ENCODE measurements around the gene AKAP6.
"Not testable (repeated sequence)": the region's sequence is repeated elsewhere in the genome, so short reads cannot be mapped to it uniquely, and the experiment has no call there.

Gene AKAP6

GRCh38 chr14:32565256-32565655 is 236.2 kb downstream of the AKAP6 start:
- Histone ChIP-seq H3K9ac (ENCODE audit: low read depth, low read length) (no peak overlapping the region), H3K36me3 (ENCODE audit: insufficient read depth, low read length) (no peaks in the 10 kb centered on the region), H3K4me1 (ENCODE audit: insufficient read depth, low read length) (no peaks in the 10 kb centered on the region), H3K9me3 (ENCODE audit: control insufficient read depth, insufficient read depth, low read length) (no peaks in the 10 kb centered on the region)

DNA sequence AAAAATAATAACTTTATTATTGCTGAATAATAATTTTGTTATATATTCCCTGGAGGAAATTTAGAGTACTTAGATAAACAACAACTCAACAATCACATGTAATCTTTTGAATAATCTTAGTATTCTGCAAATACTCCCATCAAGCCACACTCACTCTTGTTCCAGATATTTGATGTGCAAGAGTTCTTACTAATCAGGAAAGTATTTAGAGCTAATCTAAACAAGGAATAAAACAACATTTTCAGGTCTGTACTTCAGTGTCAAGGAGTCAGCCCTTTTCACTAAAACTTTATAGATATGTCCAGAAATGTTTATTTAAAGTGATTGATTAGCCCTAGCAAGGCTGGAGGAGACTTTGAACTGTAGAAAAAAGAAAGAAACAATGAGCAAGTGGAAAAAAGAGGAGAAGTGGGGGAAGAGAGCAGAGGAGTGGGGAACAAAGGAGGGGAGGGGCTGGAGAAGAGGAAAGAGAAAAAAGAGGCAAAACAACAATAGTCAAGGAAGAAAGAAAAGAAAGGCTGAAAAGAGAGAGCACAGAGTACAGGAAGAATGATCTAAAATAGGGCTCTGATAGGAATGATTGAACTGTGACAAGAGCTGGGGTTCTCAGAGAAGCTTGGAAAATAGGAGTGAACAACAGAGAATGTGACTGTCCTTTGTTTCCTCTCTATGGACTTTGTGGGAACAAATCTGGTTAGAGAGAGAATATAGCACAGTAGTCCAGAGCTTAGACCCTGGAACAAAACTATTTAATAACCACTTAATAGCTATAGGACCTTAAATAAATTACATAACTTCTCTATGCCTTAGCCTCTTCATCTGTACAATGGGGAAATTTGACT is 238.7 kb downstream of the AKAP6 start:
- Histone ChIP-seq H3K36me3 (ENCODE audit: insufficient read depth, low read length) (no peaks in the 10 kb centered on the region), H3K9ac (ENCODE audit: low read depth, low read length) (no peak overlapping the region), H3K9me3 (ENCODE audit: control insufficient read depth, insufficient read depth, low read length) (no peaks in the 10 kb centered on the region), H3K4me1 (ENCODE audit: insufficient read depth, low read length) (no peaks in the 10 kb centered on the region)

DNA sequence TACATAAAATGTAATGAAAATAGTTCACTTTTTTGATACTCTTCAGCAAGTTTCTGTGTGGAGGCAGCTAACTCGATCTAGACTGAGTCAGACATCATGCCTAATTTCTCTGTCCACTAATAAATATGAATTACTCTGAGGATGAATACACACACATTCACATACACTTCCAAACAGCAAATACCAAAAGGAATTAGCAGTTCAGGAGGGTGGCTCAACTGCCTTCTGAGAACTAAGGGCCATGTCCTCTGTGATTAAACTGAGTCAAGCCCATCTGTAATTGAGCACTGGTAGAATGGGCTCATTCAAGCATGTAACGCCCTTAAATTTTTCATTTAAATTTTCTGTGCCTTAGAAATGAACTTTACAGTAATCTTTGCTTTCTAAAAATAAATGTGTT is 242.5 kb downstream of the AKAP6 start:
- Histone ChIP-seq H3K9ac (ENCODE audit: low read depth, low read length) (no peak overlapping the region), H3K4me1 (ENCODE audit: insufficient read depth, low read length) (no peaks in the 10 kb centered on the region), H3K36me3 (ENCODE audit: insufficient read depth, low read length) (no peaks in the 10 kb centered on the region), H3K9me3 (ENCODE audit: control insufficient read depth, insufficient read depth, low read length) (no peaks in the 10 kb centered on the region)

DNA sequence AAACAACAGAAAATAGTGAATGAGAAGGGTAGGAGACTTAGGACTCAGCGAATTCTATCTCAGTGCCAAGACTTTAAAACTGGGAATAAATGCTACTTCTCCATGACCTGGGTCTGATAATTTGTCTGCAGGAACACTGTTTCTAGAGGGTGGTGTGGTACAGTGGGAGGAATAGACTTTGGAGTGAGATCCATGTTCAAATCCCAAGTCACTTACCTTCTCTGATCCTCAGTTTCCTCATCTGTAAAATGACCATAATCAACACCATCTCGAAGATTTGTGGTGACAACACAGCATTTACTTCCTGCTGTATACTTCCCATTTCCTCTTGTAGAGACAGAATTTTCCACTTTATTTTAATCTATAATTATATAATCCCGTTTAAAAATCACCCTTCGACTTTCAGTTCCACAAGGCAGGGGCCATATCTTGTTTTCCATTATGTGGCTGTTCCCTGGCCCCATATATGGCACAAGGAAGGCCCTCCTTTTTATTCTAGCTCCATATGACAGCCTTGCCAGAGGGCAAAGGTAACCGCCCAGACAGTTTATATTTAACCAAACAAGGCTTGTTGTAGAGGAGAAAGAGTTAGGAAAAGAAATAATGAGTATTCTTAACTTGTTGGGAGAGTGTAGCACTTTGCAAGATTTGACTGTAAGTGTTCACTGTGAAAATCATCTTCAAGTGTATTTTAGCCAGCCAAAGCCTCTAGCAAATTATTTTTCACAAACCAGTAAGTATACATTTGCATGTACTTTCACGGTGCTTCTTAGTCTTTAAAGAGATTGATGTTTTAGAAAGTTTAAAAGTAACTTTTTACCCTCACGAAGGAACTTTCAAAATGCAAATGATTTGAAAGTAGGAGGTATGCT is 243.1 kb downstream of the AKAP6 start:
- H3K9me3 ChIP-seq (ENCODE audit: control insufficient read depth, insufficient read depth, low read length), result no peaks in the 10 kb centered on the region
- no peaks in the 10 kb centered on the region for H3K4me1 ChIP-seq (ENCODE audit: insufficient read depth, low read length)
- no peaks in the 10 kb centered on the region for H3K36me3 ChIP-seq (ENCODE audit: insufficient read depth, low read length)

DNA sequence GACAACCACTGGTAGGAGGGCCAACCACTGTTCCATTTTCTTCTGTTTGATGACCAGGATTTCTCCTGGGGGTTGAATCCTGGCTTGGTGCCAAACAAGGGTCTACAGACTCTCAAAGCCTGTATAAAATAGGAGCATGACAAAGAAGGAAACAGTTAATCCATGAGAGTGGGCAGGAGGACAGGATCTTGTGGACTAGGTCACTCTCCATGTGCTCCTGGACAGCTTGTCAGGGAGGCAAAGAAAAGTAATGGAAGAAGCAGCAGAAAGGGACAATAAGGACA is 243.7 kb downstream of the AKAP6 start:
- Histone ChIP-seq H3K4me1 (ENCODE audit: insufficient read depth, low read length) (no peaks in the 10 kb centered on the region), H3K9me3 (ENCODE audit: control insufficient read depth, insufficient read depth, low read length) (no peaks in the 10 kb centered on the region), H3K9ac (ENCODE audit: low read depth, low read length) (no peak overlapping the region), H3K36me3 (ENCODE audit: insufficient read depth, low read length) (no peaks in the 10 kb centered on the region)

More for the DNA sequence above, 243.1 kb downstream of the AKAP6 start:
- no peak overlapping the region for H3K9ac ChIP-seq (ENCODE audit: low read depth, low read length)

- Histone ChIP-seq H3K9ac (ENCODE audit: low read depth, low read length) (no peak overlapping the region), H3K9me3 (ENCODE audit: control insufficient read depth, insufficient read depth, low read length) (no peaks in the 10 kb centered on the region), H3K4me1 (ENCODE audit: insufficient read depth, low read length) (no peaks in the 10 kb centered on the region), H3K36me3 (ENCODE audit: insufficient read depth, low read length) (no peaks in the 10 kb centered on the region)
Observed at GRCh38 chr14:32574269-32574668, 245.2 kb downstream of the AKAP6 start.

DNA sequence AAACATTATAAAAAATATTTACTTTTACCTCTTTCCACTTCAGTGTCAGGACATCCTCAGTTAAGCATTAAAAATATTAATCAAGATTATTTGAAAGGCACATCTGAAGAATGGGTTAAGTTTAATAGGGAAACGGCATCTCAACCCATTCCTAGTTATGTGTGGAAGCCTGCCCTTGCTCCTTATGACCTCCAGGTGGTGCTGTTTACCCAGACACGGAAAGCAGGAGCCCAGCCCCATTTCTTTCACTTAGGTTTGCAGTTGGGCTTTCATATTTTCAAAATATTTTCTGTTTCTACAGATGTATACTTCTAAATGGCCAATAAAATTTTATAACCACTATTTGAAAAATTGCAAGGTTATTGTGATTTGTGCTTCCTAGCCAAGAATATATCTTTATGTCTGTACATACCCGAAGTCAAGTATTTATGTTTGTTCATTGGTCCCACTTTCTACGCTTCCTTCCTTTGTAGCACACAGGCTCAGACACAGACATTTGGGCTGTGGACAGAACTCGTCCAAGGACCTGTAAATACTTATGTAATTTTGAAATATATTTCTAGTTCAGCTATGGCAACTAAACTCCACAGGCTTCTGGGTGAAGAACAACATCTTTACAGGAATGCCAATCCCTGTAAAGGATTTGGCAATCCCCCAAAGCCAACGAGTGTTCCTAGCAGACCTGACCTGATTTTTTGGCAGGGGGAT is 247.1 kb downstream of the AKAP6 start:
- Histone ChIP-seq H3K9ac (ENCODE audit: low read depth, low read length) (no peak overlapping the region), H3K9me3 (ENCODE audit: control insufficient read depth, insufficient read depth, low read length) (no peaks in the 10 kb centered on the region), H3K4me1 (ENCODE audit: insufficient read depth, low read length) (no peaks in the 10 kb centered on the region), H3K36me3 (ENCODE audit: insufficient read depth, low read length) (no peaks in the 10 kb centered on the region)

DNA sequence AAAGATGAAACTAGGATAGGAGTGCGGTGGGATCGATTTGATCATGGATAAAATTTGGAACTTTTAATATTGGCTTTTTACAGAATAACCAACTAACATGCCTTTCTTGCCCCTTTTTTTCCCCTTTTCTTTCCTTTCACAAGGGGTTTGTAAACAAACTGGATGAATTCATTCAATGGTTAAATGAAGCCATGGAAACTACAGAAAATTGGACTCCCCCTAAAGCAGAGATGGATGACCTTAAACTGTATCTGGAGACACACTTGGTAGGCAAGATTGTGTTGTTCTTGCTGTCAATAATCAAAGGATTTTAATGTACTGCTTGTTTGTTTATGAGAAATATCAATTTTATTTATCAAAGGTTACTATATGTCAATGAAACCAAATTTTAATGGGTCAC is 247.9 kb downstream of the AKAP6 start:
- Histone ChIP-seq H3K4me1 (ENCODE audit: insufficient read depth, low read length) (no peaks in the 10 kb centered on the region), H3K9me3 (ENCODE audit: control insufficient read depth, insufficient read depth, low read length) (no peaks in the 10 kb centered on the region), H3K9ac (ENCODE audit: low read depth, low read length) (no peak overlapping the region), H3K36me3 (ENCODE audit: insufficient read depth, low read length) (no peaks in the 10 kb centered on the region)

DNA sequence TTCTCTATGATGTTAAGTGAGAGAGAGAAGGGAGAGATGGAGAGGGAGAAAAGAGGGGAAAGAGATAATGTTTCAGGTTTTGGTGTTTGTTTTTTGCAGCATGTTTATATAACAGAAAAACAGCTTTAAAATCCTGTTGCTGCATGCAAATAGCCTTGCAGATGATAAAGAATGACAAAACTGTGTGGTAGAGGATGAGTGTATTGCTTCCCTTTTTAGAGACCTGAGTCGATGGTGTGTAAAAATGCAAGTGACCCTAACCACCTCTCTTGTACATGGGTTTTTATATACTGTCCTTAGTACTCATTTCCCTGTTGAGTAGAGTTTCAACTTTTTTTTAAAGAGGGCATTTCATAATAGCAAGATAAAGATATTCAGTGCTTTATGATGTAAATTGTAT is 249.1 kb downstream of the AKAP6 start:
- Histone ChIP-seq H3K36me3 (ENCODE audit: insufficient read depth, low read length) (no peaks in the 10 kb centered on the region), H3K9me3 (ENCODE audit: control insufficient read depth, insufficient read depth, low read length) (no peaks in the 10 kb centered on the region), H3K4me1 (ENCODE audit: insufficient read depth, low read length) (no peaks in the 10 kb centered on the region), H3K9ac (ENCODE audit: low read depth, low read length) (no peak overlapping the region)

DNA sequence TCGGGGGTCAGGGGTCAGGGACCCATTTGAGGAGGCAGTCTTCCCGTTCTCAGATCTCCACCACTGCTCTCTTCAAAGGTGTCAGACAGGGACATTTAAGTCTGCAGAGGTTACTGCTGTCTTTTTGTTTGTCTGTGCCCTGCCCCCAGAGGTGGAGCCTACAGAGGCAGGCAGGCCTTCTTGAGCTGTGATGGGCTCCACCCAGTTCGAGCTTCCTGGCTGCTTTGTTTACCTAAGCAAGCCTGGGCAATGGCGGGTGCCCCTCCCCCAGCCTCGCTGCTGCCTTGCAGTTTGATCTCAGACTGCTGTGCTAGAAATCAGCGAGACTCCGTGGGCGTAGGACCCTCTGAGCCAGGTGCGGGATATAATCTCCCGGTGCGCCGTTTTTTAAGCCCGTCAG is 254.3 kb downstream of the AKAP6 start:
- not testable (repeated sequence) for H3K9ac ChIP-seq (ENCODE audit: low read depth, low read length); H3K36me3 ChIP-seq (ENCODE audit: insufficient read depth, low read length); H3K4me1 ChIP-seq (ENCODE audit: insufficient read depth, low read length)
- H3K9me3 ChIP-seq (ENCODE audit: control insufficient read depth, insufficient read depth, low read length), result peaks cover 13% of the 10 kb centered on the region

DNA sequence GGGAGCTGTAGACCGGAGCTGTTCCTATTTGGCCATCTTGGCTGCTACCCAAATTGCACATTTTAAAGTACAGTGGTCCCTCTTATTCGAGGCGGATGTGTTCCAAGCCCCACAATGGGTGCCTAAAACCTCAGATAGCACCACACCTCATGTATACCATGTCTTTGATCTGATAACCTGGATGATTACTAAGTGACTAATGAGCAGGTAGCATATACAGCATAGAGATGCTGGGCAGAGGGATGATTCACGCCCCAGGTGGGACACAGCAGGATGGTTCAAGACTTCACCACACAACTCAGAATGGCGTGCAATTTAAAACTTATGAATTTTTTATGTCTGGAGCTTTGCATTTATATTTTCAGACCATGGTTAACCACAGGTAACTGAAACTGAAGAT is 255.0 kb downstream of the AKAP6 start:
- Histone ChIP-seq H3K36me3 (ENCODE audit: insufficient read depth, low read length) (no peaks in the 10 kb centered on the region), H3K9me3 (ENCODE audit: control insufficient read depth, insufficient read depth, low read length) (peaks cover 13% of the 10 kb centered on the region), H3K4me1 (ENCODE audit: insufficient read depth, low read length) (no peaks in the 10 kb centered on the region), H3K9ac (ENCODE audit: low read depth, low read length) (no peak overlapping the region)

- Histone ChIP-seq H3K4me1 (ENCODE audit: insufficient read depth, low read length) (no peaks in the 10 kb centered on the region), H3K9ac (ENCODE audit: low read depth, low read length) (no peak overlapping the region), H3K9me3 (ENCODE audit: control insufficient read depth, insufficient read depth, low read length) (peaks cover 13% of the 10 kb centered on the region), H3K36me3 (ENCODE audit: insufficient read depth, low read length) (no peaks in the 10 kb centered on the region)
Observed at GRCh38 chr14:32587461-32587860, 258.4 kb downstream of the AKAP6 start.

- Histone ChIP-seq H3K9me3 (ENCODE audit: control insufficient read depth, insufficient read depth, low read length) (peaks cover 13% of the 10 kb centered on the region), H3K4me1 (ENCODE audit: insufficient read depth, low read length) (no peaks in the 10 kb centered on the region), H3K36me3 (ENCODE audit: insufficient read depth, low read length) (no peaks in the 10 kb centered on the region), H3K9ac (ENCODE audit: low read depth, low read length) (no peak overlapping the region)
Observed at GRCh38 chr14:32588448-32589320, 259.6 kb downstream of the AKAP6 start.

DNA sequence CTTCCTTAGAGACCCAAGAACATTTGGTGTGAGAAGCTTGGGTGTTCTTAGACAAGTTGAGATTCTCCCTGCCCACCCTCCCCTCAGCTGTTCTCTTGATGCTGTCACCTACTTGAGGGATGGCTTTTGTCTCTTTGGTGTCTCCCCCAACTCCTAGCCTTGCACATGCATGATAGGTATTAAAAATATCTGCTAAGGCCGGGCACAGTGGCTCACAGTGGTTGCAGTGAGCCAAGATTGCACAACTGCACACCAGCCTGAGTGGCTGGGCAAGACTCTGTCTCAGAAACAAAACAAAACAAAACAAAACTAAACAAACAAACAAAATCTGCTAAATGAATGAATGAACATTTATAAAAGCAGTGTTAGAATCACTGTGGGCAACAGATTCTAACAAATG is 261.1 kb downstream of the AKAP6 start:
- no peaks in the 10 kb centered on the region for H3K36me3 ChIP-seq (ENCODE audit: insufficient read depth, low read length)
- peaks cover 4% of the 10 kb centered on the region; the same call in 1 of the 2 replicates for H3K9me3 ChIP-seq (ENCODE audit: control insufficient read depth, insufficient read depth, low read length)
- H3K9ac ChIP-seq (ENCODE audit: low read depth, low read length), result no peak overlapping the region
- no peaks in the 10 kb centered on the region for H3K4me1 ChIP-seq (ENCODE audit: insufficient read depth, low read length)

All from ES-I3 (cell line).